Measurements from ENCODE around the gene CALB2.

Gene CALB2

GRCh38 chr16:71379711-71380110 is 21.2 kb downstream of the CALB2 start:
- ChIA-PET CTCF (interaction anchor here (1.4 kb wide), 1 partner anchor 22 kb away, joined by 3 read pairs; no protein-coding TSS in a partner anchor), POLR2A (no interaction called here)
- TF ChIP-seq CTCF (IDR thresholded peaks at IDR 0.05; ENCODE audit: control extremely low read depth, extremely low read depth, low read depth, missing control alignments) = no peak
- no peak for DNase-seq (ENCODE audit: extremely low spot score)

GRCh38 chr16:71380831-71381230 is 22.3 kb downstream of the CALB2 start:
- ChIA-PET CTCF (interaction anchor here (1.4 kb wide), 1 partner anchor 23 kb away, joined by 3 read pairs; no protein-coding TSS in a partner anchor), POLR2A (no interaction called here)
- DNase-seq (ENCODE audit: extremely low spot score) = no peak
- TF ChIP-seq CTCF (IDR thresholded peaks at IDR 0.05; ENCODE audit: control extremely low read depth, extremely low read depth, low read depth, missing control alignments) = no peak

- POLR2A ChIA-PET = no interaction called here
- no peak for TF ChIP-seq CTCF (IDR thresholded peaks at IDR 0.05; ENCODE audit: control extremely low read depth, extremely low read depth, low read depth, missing control alignments)
- CTCF ChIA-PET = interaction anchor here (0.7 to 2.1 kb wide), 2 partner anchors 29 to 155 kb away, joined by 3 to 6 read pairs; no protein-coding TSS in a partner anchor
- DNase-seq (ENCODE audit: extremely low spot score) = no peak
Observed at GRCh38 chr16:71383054-71383773, 24.7 kb downstream of the CALB2 start.

GRCh38 chr16:71384073-71384724 is 25.7 kb downstream of the CALB2 start:
- DNase-seq (ENCODE audit: extremely low spot score) = no peak
- ChIA-PET POLR2A (no interaction called here), CTCF (no interaction called here)
- TF ChIP-seq CTCF (IDR thresholded peaks at IDR 0.05; ENCODE audit: control extremely low read depth, extremely low read depth, low read depth, missing control alignments) = no peak

- ChIA-PET POLR2A (no interaction called here), CTCF (interaction anchor here (1.0 to 1.3 kb wide), 3 partner anchors 17 to 223 kb away, joined by 3 to 5 read pairs (median 3); no protein-coding TSS in a partner anchor)
- TF ChIP-seq CTCF (IDR thresholded peaks at IDR 0.05; ENCODE audit: control extremely low read depth, extremely low read depth, low read depth, missing control alignments) = no peak
- DNase-seq (ENCODE audit: extremely low spot score) = no peak
Observed at GRCh38 chr16:71387045-71387871, 28.7 kb downstream of the CALB2 start.

GRCh38 chr16:71389330-71389729 is 30.8 kb downstream of the CALB2 start:
- no peak for DNase-seq (ENCODE audit: extremely low spot score)
- CTCF ChIA-PET = interaction anchor here (1.2 to 1.4 kb wide), 2 partner anchors 24 to 50 kb away, joined by 3 read pairs; no protein-coding TSS in a partner anchor
- TF ChIP-seq CTCF (IDR thresholded peaks at IDR 0.05; ENCODE audit: control extremely low read depth, extremely low read depth, low read depth, missing control alignments) = no peak
- POLR2A ChIA-PET = no interaction called here

Data from GM10248 (cell line).